ENCODE results near the gene MRPL28.
A peak's percentile ranks its signal among the peaks of the same experiment; 100 is the strongest.
"Not testable (repeated sequence)": the region's sequence is repeated elsewhere in the genome, so short reads cannot be mapped to it uniquely, and the experiment has no call there.

Gene MRPL28

GRCh38 chr16:373020-373598 lies 2.8 kb upstream of the MRPL28 start:
- no peak for DNase-seq

DNA sequence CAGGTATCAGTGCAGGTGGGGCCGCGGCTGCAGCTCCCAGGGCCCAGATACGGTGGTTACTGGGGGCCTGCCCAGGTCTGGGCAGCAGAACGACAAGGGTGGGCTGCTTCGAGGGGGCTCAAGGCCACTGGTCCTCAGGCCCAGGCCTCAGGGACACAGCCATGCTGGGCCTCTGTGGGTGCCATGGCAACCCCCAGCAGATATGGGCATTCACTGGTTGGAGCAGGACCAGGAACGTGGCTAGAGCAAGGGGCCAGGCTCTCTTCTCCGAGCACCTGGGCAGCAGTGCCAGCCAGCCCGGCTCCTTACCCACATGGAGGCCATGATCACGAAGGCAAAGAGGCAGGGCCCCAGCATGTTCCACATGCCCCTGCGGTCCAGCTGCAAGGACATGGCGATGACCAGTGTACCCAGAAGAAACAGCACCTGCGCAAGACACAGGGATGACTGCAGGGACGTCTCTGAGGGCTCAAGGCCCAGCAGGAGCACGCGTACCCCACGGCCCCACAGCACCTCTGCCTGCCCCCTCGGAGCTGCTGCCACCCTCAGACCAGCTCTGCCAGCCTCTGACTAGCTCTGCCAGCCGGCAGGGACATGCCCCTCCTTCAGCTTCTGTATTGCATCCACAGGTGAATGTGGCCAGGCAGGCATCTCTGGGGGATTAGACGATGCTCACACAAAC lies 2.1 kb upstream of the MRPL28 start:
- no peak for DNase-seq

- DNase-seq = no peak
Observed at GRCh38 chr16:371515-372301, 1.4 kb upstream of the MRPL28 start.

- DNase-seq = no peak
Observed at GRCh38 chr16:370979-371514, 709 bp upstream of the MRPL28 start.

DNA sequence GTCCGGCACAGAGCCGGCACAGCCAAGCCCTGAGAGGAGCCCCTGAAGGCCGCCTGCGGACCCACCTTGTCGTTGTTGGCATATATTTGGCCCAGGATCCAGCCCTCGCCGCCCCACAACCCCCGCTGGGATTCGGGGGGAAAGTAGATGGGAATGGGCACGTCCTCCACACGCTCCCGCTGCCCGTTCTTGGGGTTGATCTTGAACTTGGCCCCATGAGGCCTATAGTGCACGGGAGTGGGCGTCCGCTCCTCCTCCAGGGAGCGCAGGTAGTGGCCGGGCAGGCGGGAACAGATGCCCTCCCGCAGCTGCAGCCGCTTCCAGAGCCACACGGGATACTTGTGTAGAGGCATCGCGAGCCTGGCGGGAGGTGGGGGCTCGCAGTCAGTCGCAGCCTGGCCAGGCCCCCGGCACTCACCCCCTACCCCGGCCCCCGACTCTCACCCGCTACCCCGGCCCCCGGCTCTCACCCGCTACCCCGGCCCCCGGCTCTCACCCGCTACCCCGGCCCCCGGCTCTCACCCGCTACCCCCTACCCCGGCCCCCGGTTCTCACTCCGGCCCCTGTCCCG lies 387 bp downstream of the MRPL28 start:
- DNase-seq = no peak

GRCh38 chr16:369275-369865 lies 968 bp downstream of the MRPL28 start:
- no peak for DNase-seq

- DNase-seq = no peak
Observed at GRCh38 chr16:368388-369158, 1.8 kb downstream of the MRPL28 start.

DNA sequence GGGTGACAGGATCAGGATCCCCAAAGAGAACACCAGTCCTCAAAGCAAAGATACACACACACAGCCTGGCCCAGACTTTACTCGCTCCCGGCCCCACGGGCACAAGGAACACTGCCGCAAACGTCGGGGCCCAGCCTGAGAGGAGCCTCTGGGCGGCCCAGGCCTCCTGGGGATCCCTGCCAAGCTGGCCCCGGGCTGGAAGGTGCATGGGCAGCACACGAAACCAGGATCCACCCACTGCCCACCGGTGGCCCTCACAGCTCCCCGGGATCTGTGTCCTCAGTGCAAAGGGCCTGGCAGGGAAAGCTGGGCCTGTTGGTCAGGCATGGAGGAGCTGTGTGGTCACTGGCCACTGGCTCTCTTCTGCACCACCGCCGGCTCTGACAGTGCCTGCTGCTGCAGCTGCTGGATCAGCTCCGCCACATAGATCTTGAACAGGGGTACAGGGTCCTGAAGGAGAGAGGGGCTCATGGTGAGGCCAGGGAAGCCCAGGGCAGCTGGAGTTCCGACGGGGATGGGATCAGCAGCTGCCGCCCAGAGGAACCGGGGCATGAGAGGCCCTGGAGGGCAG lies 2.9 kb downstream of the MRPL28 start:
- DNase-seq = no peak

DNA sequence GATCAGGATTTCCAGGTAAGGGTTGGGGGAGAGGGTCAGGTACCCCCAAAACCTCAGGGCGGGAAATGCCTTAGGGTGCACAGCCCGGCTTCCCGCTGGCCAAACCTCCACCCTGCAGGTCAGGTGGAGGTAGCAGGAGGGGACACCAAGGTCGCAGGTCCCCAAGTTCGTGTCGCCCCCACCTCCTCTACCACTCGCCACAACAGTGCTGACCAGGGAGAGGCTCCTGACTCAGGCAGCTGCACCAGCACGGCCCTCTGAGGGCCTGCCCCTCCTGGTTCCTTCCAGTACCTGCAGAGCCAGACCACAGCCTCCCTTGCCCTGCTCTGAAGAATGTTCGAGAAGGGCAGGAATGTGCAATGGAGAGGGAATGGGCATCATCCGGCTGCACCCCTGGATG lies 3.9 kb downstream of the MRPL28 start:
- no peak for DNase-seq

GRCh38 chr16:364595-365491 lies 5.5 kb downstream of the MRPL28 start:
- DNase-seq = no peak

DNA sequence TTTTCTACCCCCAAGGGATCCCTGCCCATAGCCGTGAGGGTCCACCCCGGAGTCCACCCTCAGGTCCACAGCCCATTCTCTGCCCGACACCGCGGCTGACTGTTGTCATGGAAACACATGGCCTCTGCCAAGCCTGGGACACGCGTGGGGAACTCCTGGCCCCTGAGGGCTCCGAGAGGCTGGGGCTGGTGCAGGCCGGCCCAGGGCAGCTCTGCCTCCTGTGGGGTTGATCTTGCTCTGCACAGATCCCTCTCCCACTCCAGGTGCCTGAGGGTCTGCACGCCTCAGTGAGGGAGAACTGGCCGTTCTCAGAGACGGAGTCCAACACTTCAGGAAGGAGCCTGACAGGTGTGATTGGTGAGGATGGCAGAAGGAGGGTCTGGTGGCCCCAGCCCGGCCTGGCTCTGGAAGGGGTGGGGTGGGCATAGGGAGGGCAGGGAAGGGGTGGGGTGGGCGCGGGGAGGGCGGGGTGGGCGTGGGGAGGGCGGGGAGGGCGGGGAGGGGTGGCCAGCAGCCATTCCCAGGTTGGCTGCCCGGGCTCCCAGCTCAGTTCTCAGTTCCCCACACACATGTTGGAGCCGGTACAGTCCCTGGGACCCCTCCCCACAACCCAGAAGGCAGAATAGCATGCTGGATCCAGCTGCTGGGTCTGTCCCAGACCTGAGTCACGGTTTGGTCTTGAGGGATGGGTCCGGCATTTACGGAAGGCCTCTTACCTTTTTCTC lies 6.4 kb downstream of the MRPL28 start:
- DNase-seq = no peak

DNA sequence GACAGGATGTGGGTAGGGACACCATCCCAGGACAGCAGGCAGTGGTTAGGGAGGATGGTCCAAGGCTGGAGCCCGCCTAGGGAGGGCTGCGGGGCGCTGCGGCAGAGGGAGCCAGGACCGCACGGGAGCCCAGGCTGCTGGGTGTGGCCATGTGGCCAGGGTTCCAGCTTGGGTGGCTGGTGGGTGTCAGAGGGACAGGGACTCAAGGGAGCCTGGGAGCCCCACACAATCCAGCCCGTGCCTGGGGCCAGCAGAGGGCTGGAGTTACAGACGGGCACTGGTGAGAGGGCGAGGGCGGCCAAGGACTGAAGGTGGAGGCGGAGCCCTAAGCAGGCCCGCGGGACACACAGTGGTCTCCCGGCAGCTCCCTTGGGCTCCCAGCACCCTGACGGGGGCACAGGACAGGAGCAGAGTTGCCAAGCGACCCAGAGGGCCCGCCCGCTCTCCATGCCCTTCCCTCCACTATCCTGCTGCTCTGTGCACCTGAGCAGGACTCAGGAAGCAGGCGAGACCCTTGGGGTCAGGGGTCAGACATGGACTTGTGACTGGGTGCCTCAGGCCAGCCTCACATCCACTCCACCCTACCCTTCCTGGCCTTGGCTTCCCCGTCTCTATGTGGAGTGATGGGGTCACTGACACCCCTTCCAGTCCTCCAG lies 7.1 kb downstream of the MRPL28 start:
- no peak for DNase-seq

DNA sequence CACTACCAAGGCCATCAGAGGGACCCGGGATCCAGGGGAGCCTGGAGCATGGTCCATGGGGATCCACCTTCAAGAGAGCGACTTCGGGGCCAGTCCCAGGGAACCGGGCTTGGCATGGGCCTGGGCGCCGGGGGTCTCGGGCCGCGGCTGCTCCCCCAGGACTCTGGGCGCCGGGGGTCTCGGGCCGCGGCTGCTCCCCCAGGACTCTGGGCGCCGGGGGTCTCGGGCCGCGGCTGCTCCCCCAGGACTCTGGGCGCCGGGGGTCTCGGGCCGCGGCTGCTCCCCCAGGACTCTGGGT lies 7.7 kb downstream of the MRPL28 start:
- DNase-seq = not testable (repeated sequence)

DNA sequence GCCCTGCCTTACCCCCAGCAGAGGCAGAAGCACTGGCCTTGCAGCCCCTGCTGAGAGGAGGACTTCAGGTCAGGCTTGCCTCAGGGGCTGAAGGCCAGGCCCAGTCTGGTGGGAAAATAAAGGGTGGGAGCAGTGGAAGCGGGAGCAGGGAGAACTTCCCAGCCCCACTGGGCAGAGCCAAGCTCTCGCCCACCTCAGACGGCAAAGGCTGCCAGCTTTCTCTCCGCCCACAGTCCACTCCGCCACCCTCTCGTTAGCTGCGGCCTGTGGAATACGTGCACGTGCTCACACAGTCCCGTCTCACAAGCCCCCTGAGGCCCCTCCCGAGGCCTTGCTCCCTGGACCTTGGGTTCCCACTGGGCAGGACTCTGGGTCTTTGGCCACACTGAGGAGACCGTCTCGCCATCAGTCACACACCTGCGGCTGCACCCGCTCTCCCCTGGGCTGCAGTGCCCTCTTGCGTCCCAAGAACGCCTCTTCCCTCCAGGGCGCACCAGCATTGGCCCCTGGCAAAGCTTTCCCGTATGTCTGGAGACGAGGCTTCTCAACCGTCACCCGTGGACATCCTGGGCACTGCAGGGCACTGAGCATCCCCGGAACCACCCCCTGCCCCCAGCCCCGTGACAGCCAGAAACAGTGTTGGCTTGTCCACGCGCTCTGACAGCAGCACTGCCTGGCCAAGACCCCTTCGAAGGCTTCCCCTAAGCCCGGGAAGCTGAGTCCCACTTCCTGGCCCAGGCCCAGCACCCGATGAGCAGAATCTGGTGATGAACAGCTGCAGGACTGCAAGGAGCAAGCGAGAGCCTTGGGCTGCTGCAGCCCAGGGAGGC lies 8.3 kb downstream of the MRPL28 start:
- DNase-seq = peak; percentile 83

GRCh38 chr16:361341-361871 lies 8.9 kb downstream of the MRPL28 start:
- no peak for DNase-seq

DNA sequence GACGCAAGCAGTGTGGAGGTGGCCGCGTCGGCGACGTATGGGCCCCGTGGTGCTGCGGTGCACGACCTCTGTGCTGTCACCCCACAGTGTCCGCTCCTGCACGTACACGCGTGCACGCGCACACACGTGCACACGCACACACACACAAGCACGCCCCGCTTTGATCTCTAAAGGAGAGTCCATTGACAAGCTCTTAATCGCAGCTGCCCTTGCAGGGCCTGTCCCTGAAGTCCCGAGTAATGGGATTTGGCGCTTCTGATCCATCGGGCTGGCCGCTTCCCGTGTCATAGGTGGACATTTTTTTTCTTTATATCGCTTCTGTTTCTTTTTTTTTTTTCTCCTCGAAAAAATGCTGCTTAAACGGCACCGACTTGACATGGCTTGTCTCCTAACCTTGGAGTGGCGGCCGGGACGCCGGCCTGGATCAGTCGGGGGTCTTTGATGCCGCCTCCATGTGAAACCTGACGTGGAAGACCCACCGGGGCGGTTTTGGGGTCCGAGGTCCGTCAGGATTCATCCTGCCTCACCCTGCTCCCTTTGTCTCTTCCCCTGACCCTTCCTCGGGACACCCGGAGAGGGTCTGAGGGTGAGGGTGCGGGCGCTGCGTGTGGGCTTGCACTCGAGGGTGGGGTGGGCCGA lies 9.5 kb downstream of the MRPL28 start:
- no peak for DNase-seq

GRCh38 chr16:359871-360697 lies 10.3 kb downstream of the MRPL28 start:
- DNase-seq = no peak
